Measurements from ENCODE around the gene MBD3L1. TPM values are rescaled to one million over a fixed set of nuclear protein-coding genes. Genes with fewer than 3 reads are reported as not detected.

MBD3L1 gene
- total RNA-seq, 1 donor from 2014 or later, result not detected

DNA sequence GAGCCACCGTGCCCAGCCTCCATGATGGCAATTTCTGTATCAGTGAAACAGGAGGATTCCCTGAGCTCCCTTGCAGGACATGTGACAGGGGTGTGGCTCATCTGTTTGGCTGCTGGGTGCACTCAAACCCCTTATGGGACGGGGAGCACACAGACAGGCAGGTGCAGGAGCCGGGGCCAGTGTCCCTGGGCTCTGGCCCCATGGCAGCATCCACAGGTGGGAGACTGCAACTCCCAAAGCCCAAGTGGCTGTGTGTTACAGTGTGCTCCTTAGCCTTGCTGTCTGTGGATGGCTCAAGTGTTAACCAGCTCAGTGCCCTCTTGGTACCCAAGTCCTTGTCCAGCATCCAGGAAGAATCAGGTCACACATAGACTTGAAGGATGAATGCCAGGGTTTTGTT is 14.6 kb downstream of the MBD3L1 start:
- H3K27ac Mint-ChIP-seq, result no peak overlapping the region
- TF ChIP-seq, protein P1, sequence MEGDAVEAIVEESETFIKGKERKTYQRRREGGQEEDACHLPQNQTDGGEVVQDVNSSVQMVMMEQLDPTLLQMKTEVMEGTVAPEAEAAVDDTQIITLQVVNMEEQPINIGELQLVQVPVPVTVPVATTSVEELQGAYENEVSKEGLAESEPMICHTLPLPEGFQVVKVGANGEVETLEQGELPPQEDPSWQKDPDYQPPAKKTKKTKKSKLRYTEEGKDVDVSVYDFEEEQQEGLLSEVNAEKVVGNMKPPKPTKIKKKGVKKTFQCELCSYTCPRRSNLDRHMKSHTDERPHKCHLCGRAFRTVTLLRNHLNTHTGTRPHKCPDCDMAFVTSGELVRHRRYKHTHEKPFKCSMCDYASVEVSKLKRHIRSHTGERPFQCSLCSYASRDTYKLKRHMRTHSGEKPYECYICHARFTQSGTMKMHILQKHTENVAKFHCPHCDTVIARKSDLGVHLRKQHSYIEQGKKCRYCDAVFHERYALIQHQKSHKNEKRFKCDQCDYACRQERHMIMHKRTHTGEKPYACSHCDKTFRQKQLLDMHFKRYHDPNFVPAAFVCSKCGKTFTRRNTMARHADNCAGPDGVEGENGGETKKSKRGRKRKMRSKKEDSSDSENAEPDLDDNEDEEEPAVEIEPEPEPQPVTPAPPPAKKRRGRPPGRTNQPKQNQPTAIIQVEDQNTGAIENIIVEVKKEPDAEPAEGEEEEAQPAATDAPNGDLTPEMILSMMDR (IDR thresholded peaks at IDR 0.05), result no peak
- H3K4me1 Mint-ChIP-seq, result no peaks in the 10 kb centered on the region
- DNase-seq (no peak), ATAC-seq (ENCODE audit: low read depth) (no peak)
- no peak overlapping the region for H3K4me3 Mint-ChIP-seq
- H3K27me3 Mint-ChIP-seq, result peaks cover 7% of the 10 kb centered on the region
- no peaks in the 10 kb centered on the region for H3K36me3 Mint-ChIP-seq (ENCODE audit: low read depth)
- ChIA-PET CTCF (no interaction called here), POLR2A (no interaction called here)
- intact Hi-C loops (cut with micrococcal nuclease), result no loop called here
- peaks cover 9% of the 10 kb centered on the region for H3K9me3 Mint-ChIP-seq

- POLR2A ChIA-PET, result no interaction called here
- intact Hi-C loops (cut with micrococcal nuclease), result no loop called here
- no peak for ATAC-seq (ENCODE audit: low read depth)
Measured at GRCh38 chr19:8849232-8849631, 17.1 kb downstream of the MBD3L1 start.

GRCh38 chr19:8850488-8850887 is 18.3 kb downstream of the MBD3L1 start:
- peaks cover 9% of the 10 kb centered on the region for H3K27me3 Mint-ChIP-seq
- intact Hi-C loops (cut with micrococcal nuclease), result no loop called here
- TF ChIP-seq, protein P1 (IDR thresholded peaks at IDR 0.05), result no peak
- ATAC-seq (ENCODE audit: low read depth) (no peak), DNase-seq (no peak)
- H3K4me1 Mint-ChIP-seq, result no peaks in the 10 kb centered on the region
- H3K4me3 Mint-ChIP-seq, result no peak overlapping the region
- peaks cover 9% of the 10 kb centered on the region for H3K9me3 Mint-ChIP-seq
- no peak overlapping the region for H3K27ac Mint-ChIP-seq
- no peaks in the 10 kb centered on the region for H3K36me3 Mint-ChIP-seq (ENCODE audit: low read depth)
- POLR2A ChIA-PET, result no interaction called here
- CTCF ChIA-PET, result no interaction called here

More at GRCh38 chr19:8849232-8849631, 17.1 kb downstream of the MBD3L1 start:
- CTCF ChIA-PET, result no interaction called here
- Mint-ChIP-seq H3K27me3 (peaks cover 9% of the 10 kb centered on the region), H3K27ac (no peak overlapping the region), H3K4me1 (no peaks in the 10 kb centered on the region), H3K9me3 (peaks cover 9% of the 10 kb centered on the region), H3K4me3 (no peak overlapping the region), H3K36me3 (ENCODE audit: low read depth) (no peaks in the 10 kb centered on the region)
- DNase-seq, result no peak
- TF ChIP-seq, protein P1 (IDR thresholded peaks at IDR 0.05), result no peak

- Mint-ChIP-seq H3K4me1 (no peaks in the 10 kb centered on the region), H3K9me3 (no peaks in the 10 kb centered on the region), H3K4me3 (no peak overlapping the region), H3K36me3 (ENCODE audit: low read depth) (no peaks in the 10 kb centered on the region), H3K27ac (no peak overlapping the region), H3K27me3 (peaks cover 15% of the 10 kb centered on the region)
- ChIA-PET POLR2A (no interaction called here), CTCF (no interaction called here)
- ATAC-seq (ENCODE audit: low read depth) (no peak), DNase-seq (no peak)
- TF ChIP-seq, protein P1 (IDR thresholded peaks at IDR 0.05), result no peak
- intact Hi-C loops (cut with micrococcal nuclease), result no loop called here
Measured at GRCh38 chr19:8858260-8858659, 26.1 kb downstream of the MBD3L1 start.

DNA sequence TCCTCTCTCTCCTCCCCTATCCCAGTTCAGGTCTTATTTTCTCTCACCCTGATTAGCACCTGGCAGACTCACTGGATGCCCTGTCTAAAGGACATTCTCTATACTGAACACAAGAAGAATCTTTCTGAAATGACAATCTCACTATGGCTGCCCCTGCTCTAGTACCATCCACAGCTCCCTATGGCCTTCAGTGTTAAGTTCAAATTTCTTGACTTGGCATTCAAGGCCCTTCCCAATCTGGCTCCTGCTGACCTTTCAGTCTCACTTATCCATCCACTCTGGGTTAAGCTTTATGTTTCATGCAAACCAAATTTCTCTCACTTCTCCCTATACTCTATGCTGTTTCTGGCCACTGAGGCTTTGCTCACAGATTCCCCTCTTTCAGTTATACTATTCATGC is 34.2 kb downstream of the MBD3L1 start:
- DNase-seq (no peak), ATAC-seq (ENCODE audit: low read depth) (no peak)
- H3K27ac Mint-ChIP-seq, result no peak overlapping the region
- TF ChIP-seq, protein P1 (IDR thresholded peaks at IDR 0.05), result no peak
- H3K4me3 Mint-ChIP-seq, result no peak overlapping the region
- no peaks in the 10 kb centered on the region for H3K4me1 Mint-ChIP-seq
- ChIA-PET CTCF (no interaction called here), POLR2A (no interaction called here)
- intact Hi-C loops (cut with micrococcal nuclease), result no loop called here
- peaks cover 6% of the 10 kb centered on the region for H3K9me3 Mint-ChIP-seq
- peaks cover 6% of the 10 kb centered on the region for H3K27me3 Mint-ChIP-seq
- no peaks in the 10 kb centered on the region for H3K36me3 Mint-ChIP-seq (ENCODE audit: low read depth)

Data from activated B cell treated with CpG ODN at 0.5 μM for 24 hours (primary cell).